ENCODE measurements around the gene NANOS3. TPM values are rescaled to one million over a fixed set of nuclear protein-coding genes. Genes with fewer than 3 reads are reported as not detected.
A peak's percentile ranks its signal among the peaks of the same experiment; 100 is the strongest.

NANOS3 gene
- total RNA-seq, 1 experiment from 2014 or later: 1.2 TPM

DNA sequence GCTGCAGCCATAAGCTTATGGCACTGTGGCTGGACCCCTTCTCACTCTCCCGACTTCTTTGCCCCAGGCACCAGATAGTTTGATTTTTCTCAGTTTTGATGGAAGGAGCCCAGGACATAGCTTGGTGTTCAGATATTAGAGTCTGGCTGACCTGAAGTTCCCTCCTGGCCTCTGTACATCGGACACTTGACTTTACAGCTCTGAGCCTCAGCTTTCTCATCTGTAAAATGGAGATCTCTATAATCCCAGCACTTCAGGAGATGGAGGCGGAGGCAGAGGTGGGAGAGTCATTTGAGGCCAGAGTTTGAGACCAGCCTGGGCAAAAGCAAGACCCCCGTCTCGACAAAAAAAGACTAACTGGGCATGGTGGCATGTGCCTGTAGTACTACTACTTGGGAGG, 30.0 kb downstream of the NANOS3 start:
- TF ChIP-seq, protein P1, sequence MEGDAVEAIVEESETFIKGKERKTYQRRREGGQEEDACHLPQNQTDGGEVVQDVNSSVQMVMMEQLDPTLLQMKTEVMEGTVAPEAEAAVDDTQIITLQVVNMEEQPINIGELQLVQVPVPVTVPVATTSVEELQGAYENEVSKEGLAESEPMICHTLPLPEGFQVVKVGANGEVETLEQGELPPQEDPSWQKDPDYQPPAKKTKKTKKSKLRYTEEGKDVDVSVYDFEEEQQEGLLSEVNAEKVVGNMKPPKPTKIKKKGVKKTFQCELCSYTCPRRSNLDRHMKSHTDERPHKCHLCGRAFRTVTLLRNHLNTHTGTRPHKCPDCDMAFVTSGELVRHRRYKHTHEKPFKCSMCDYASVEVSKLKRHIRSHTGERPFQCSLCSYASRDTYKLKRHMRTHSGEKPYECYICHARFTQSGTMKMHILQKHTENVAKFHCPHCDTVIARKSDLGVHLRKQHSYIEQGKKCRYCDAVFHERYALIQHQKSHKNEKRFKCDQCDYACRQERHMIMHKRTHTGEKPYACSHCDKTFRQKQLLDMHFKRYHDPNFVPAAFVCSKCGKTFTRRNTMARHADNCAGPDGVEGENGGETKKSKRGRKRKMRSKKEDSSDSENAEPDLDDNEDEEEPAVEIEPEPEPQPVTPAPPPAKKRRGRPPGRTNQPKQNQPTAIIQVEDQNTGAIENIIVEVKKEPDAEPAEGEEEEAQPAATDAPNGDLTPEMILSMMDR (IDR thresholded peaks at IDR 0.05; ENCODE audit: unreplicated experiment): no peak
- Mint-ChIP-seq H3K36me3 (ENCODE audit: insufficient read depth, unreplicated experiment) (peaks cover 23% of the 10 kb centered on the region), H3K27ac (ENCODE audit: unreplicated experiment) (peak overlapping the region; percentile 36), H3K9me3 (ENCODE audit: low read depth, unreplicated experiment) (no peaks in the 10 kb centered on the region), H3K4me1 (ENCODE audit: low read depth, unreplicated experiment) (no peaks in the 10 kb centered on the region), H3K27me3 (ENCODE audit: unreplicated experiment) (no peaks in the 10 kb centered on the region), H3K4me3 (ENCODE audit: low read depth, unreplicated experiment) (peak overlapping the region; percentile 78)
- intact Hi-C loops (cut with micrococcal nuclease; ENCODE audit: unreplicated experiment): no loop called here
- CTCF ChIA-PET: interaction anchor here (1.1 kb wide), 1 partner anchor 230 kb away, joined by 3 read pairs; the partner anchor contains the start of gene ASF1B
- TSS peak; percentile 57 for BruUV-seq (replicated peaks)
- DNase-seq: no peak

DNA sequence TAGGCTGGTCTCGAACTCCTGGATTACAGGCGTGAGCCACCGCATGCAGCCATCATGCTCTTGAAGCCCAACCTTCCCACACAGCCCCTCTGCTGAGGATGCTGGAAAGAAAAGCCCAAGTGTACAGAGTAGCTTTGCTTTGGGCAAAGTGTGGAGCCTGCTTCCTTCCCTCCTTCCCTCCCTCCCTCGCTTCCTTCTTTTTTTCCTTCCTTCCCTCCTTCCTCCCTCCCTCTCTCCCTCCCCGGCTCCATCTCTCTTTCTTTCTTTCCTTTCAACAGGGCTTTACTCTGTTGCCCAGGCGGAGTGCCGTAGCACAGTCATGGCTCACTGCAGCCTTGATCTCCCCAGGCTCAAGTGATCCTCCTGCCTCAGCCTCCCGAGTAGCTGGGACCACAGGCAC, 31.7 kb downstream of the NANOS3 start:
- no TSS peak for BruUV-seq (replicated peaks)
- CTCF ChIA-PET: no interaction called here
- H3K36me3 Mint-ChIP-seq (ENCODE audit: insufficient read depth, unreplicated experiment): peaks cover 30% of the 10 kb centered on the region
- H3K27ac Mint-ChIP-seq (ENCODE audit: unreplicated experiment): no peak overlapping the region
- intact Hi-C loops (cut with micrococcal nuclease; ENCODE audit: unreplicated experiment): no loop called here
- H3K4me3 Mint-ChIP-seq (ENCODE audit: low read depth, unreplicated experiment): no peak overlapping the region
- TF ChIP-seq, protein P1 (IDR thresholded peaks at IDR 0.05; ENCODE audit: unreplicated experiment): no peak
- H3K27me3 Mint-ChIP-seq (ENCODE audit: unreplicated experiment): no peaks in the 10 kb centered on the region
- H3K4me1 Mint-ChIP-seq (ENCODE audit: low read depth, unreplicated experiment): no peaks in the 10 kb centered on the region
- H3K9me3 Mint-ChIP-seq (ENCODE audit: low read depth, unreplicated experiment): no peaks in the 10 kb centered on the region
- DNase-seq: no peak

- no peaks in the 10 kb centered on the region for H3K27me3 Mint-ChIP-seq (ENCODE audit: unreplicated experiment)
- H3K36me3 Mint-ChIP-seq (ENCODE audit: insufficient read depth, unreplicated experiment): peaks cover 30% of the 10 kb centered on the region
- TF ChIP-seq, protein P1 (IDR thresholded peaks at IDR 0.05; ENCODE audit: unreplicated experiment): no peak
- no TSS peak for BruUV-seq (replicated peaks)
- DNase-seq: no peak
- no peaks in the 10 kb centered on the region for H3K9me3 Mint-ChIP-seq (ENCODE audit: low read depth, unreplicated experiment)
- H3K4me1 Mint-ChIP-seq (ENCODE audit: low read depth, unreplicated experiment): no peaks in the 10 kb centered on the region
- H3K4me3 Mint-ChIP-seq (ENCODE audit: low read depth, unreplicated experiment): no peak overlapping the region
- H3K27ac Mint-ChIP-seq (ENCODE audit: unreplicated experiment): no peak overlapping the region
- intact Hi-C loops (cut with micrococcal nuclease; ENCODE audit: unreplicated experiment): no loop called here
- CTCF ChIA-PET: no interaction called here
These were observed 32.5 kb downstream of the NANOS3 start for GRCh38 chr19:13909430-13909829.

DNA sequence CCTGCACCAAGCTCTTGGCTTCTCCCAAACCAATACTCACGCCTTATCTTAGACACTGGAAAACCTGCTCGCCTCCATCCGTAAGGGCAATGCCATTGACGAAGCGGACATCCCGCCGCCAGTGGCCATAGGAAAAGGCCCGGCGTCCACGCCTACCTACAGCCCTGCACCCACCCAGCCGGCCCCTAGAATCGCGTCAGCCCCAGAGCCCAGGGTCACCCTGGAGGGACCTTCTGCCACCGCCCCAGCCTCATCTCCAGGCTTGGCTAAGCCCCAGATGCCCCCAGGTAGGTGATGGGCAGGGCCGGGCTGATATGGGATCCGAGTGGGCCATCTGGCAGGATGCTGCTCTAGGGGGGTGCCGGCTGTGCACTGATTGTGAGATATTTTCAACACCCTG, 36.4 kb downstream of the NANOS3 start:
- CTCF ChIA-PET: no interaction called here
- Mint-ChIP-seq H3K36me3 (ENCODE audit: insufficient read depth, unreplicated experiment) (peaks cover 20% of the 10 kb centered on the region), H3K4me1 (ENCODE audit: low read depth, unreplicated experiment) (no peaks in the 10 kb centered on the region), H3K27ac (ENCODE audit: unreplicated experiment) (no peak overlapping the region), H3K27me3 (ENCODE audit: unreplicated experiment) (no peaks in the 10 kb centered on the region), H3K4me3 (ENCODE audit: low read depth, unreplicated experiment) (no peak overlapping the region), H3K9me3 (ENCODE audit: low read depth, unreplicated experiment) (no peaks in the 10 kb centered on the region)
- intact Hi-C loops (cut with micrococcal nuclease; ENCODE audit: unreplicated experiment): no loop called here
- BruUV-seq (replicated peaks): no TSS peak
- TF ChIP-seq, protein P1 (IDR thresholded peaks at IDR 0.05; ENCODE audit: unreplicated experiment): no peak
- no peak for DNase-seq
